ENCODE measurements around the gene CCDC88C.
A peak's percentile ranks its signal among the peaks of the same experiment; 100 is the strongest.

Gene CCDC88C

DNA sequence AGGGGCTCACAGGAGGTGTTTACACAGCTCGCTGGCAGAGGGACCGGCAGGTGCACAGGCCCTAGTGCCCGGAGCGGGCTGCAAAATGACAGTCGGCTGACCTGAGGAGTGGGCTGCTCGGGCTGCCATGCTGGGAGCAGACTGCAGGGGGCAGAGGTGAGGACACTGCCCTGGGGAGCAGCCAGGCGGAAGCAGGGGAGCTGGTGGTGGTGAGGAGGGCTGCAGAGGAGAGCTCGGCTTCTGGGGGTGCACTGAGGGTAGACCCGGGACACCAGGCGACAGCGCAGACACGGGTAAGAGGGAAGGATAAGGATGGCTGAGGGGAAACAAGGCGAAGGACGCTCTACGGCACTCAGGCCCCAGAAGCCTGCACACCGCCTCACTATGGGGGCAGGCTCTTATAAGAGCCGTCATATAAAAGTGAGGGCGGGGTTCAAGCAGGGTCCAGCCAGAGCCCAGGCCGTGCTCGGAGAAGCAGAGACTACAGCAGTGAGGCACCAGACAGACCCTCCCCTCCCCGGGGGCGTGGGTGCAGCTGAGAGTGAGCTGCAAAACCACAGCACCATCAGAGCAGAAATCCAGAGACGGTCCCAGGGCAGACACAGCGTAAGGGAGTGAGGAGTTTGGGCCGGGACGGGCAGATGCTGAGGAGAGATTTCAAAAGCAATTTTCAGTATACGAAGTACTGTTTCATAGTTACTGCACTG lies 62.5 kb downstream of the CCDC88C start:
- intact Hi-C loops (cut with DNase I) = no loop called here
- no peak for DNase-seq

DNA sequence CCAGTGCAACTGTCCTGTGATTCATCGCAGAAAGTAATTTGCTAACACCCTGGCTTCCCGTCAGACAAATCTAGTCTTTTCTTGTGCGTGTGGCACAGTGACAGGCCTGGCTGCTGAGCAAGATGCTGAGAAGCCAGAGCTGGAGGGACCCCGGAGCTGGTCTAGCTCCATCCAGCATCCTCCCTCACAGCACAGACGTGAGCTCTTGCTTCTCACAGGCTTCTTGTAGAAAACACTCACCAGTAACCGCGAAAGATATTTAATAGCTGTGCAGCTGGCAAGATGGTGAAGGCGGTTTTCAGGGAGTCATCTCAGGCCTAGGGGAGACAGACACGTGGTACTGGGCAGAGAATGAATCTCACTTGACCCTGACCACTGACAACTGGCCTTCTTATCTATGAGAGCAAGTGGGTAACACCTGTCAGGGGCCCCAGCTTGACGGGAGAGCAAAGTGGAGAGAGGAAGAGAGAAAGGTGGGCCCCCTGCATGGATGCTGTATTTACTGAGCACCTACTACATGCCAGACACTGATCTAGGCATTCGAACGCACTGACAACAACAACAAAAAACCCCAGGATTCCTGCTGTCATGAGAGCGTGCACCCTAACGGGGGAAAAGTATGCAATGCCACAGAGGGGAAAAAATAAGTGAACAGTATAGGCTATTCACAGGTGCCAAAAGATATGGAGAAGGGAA lies 63.3 kb downstream of the CCDC88C start:
- peak in 3 of 42 donors; percentile 43 to 80 (median 58) for DNase-seq
- intact Hi-C loops (cut with DNase I) = no loop called here

DNA sequence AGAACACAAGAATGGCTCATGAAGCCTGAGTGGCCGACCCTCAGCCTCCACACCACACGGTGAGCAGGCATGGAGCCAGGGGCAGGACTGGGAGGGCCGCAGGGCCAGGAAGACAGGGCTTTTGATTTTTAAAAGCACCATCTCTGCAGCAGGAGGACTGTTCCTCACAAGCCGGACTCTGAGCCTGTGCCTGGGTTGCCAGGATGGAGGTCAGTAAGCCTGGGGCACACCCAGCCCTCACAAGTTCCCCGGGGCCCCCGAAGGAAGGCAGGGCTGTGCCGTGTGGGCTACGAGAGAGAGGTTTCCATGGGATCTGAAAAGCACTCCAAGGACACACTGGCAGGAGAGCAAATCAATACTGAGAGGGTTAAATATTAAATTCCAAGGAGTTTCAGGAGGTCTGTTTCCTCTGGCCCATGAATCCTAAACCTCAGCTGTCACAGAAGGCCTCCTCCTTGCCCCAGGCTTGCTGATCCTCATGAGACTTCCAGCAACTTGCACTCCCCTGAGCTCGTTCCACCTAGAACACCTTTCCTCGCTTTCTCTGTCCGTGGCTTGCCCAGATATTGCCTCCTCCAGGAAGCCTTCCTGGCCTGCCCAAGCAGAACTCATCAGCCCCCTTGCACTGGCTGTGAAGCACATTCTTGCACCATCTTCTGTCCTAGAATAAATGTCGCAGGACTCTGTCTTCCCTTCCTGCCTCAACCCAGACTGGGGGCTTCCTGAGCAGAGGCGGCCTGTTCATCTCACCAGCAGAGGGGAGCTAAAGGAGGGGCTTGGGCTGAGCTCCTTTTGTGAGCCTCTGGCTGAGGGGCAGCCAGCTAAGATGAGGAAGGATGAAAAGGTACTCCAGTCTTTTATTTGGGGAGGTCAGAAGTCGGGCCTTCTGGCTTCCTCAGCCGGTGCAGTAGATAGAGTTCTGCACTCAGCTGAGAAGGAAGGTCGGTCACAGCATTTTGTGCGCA lies 64.6 kb downstream of the CCDC88C start:
- no peak for DNase-seq

DNA sequence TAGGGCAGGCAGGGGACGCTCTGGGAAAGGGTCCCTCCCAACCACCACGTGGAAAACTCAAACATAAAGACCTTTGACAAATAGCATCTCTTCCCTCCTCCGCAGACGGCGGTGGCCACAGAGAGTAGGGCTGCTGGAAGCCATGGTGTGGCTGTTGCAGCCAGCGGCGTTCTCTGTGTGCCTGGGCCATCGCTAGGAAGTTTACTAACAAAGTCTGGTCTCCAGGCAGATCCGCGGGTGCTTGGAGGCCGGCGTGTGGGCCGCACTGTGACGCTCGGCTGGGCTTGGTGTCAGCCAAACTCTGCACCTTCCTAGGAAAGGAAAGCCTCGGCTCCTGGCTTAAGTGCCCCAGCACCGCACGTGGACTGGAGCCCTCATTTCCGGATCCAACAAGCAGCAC lies 65.6 kb downstream of the CCDC88C start:
- no peak for DNase-seq
- intact Hi-C loops (cut with DNase I) = no loop called here

More for the DNA sequence above, 64.6 kb downstream of the CCDC88C start:
- intact Hi-C loops (cut with DNase I) = no loop called here

DNA sequence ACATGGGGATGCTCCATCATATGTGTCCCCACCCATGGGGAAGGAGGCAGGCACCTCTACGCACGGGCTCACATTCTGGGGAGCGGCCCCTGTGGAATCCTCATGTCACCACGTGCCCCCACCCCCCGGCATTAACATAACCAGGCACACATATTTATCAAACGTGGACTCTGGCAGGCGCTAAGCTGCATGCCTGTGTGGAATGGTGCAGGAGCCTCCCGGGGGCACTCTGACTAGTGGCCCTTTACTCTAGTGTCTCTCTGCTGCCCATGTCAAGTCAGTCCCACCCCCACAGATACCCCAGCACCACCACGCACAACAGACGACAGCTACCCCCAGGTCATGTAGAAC lies 66.1 kb downstream of the CCDC88C start:
- DNase-seq = no peak
- intact Hi-C loops (cut with DNase I) = no loop called here

DNA sequence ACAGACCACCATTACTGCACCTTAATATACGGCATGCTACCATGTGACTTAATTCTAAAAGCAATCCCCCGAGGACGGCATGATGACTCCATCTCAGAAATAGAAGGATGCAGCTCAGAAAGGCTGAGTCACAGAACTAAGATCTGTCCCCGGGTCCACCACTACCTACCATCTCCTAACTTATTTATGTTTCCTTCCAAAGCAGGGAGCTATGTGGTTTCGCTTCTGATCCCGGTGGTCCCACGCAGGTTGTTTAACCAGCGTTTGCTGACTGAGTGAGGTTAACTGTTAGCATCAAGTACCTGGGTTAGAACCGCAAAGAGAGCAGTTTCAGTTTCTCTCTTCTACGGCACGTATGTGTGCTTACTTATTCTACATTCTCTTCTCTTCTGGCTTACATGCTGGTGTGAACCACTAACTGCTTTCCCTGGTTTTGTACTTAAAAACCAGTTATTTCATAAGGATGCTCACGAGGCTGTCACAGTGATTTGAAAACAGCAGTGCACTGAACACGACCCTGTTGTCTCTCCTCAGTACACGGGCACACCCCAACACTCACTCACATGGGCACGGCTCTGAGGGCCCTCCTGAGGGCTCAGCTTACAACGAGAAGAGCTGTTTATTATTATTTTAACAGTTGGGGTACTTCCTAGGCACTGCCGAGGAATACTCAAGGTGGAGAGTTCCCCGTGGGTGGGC lies 66.7 kb downstream of the CCDC88C start:
- DNase-seq = peak in 4 of 42 donors; percentile 34 to 72 (median 58)
- intact Hi-C loops (cut with DNase I) = no loop called here

DNA sequence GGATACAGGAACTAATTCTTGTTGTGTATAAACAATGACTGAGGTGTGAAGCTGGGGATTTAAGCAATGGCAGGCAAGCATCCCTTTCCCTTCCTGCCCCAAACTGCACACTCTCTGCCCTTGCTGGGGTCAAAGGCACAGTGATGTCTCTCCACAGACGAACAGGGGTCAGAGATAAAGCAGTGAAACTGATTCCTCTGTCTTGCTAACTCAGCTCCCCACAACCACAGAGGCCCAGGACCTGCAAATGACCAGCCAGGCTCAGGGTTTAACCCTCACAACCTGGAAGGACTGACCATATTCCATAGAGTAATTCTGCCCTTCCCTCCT lies 67.2 kb downstream of the CCDC88C start:
- intact Hi-C loops (cut with DNase I) = no loop called here
- DNase-seq = no peak

DNA sequence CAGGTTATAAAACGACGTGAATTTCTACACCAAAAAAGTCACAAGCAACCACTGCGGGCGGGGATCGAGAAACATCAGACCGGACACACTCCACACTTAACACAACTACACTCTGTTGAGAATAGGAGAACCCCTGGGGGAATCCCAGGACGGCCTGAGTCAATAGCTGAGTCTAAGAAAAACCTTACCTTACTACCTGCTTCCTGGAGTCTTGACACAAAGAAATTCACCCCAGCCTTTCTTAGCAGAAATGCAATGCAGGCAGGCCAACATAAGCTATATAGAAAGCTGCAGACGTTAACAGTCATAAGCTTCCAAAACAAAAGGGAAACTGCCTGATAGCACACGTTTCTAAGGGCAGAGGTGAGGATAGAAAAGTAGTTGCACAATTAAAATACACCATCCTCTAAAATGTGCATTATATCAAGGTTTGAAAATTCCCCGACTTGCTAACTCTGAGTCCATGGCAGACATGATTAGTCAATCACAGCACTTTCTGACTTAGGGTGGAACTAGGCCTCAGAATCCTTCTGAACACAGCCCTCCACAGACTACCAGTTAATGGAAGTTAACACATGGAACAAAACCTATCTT lies 68.0 kb downstream of the CCDC88C start:
- intact Hi-C loops (cut with DNase I) = no loop called here
- no peak for DNase-seq

DNA sequence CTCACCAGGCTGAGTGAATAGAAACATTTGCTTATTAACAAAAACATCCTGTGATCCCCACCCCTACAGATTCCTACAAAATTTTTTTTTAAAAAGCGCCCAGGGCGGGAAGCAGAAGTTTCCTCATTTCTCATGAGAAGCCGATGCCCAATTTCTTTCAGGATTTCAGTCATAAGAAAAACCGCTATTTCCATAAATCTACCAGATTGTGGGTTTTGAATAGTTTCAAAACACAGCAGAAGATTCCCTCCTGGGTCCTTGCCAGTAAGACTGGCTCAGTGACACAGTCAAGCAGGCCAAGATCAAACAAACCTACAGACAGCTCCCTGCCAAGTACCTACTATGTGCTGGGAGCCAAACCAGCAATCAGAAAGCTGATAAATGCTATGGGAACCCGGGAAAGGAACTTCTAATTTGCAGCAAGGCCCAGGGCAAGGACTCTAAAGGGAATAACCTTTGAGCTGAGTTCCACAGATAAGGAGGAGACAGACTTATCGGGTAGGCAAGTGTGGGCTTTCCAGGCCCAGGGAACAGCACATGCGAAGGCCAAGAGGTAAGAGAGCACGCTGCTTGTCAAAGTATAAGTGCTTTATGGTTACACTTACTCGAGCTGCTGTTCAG lies 68.7 kb downstream of the CCDC88C start:
- intact Hi-C loops (cut with DNase I) = no loop called here
- DNase-seq = no peak

DNA sequence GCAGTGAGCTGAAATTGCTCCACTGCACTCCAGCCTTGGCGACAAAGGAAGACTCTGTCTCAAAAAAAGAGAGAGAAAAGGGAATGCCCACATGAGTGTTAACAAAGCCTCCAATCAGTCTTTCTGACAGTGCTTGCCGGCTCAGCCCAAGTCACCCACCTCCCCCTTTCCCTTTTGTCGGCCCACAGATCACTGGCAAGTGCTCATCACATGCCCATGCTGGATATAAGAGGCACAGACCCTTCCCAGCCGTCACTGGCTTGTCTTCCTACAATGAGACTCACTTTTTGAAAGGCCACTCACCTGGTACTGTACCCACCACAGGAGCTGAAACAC lies 70.8 kb downstream of the CCDC88C start:
- intact Hi-C loops (cut with DNase I) = no loop called here
- DNase-seq = no peak

DNA sequence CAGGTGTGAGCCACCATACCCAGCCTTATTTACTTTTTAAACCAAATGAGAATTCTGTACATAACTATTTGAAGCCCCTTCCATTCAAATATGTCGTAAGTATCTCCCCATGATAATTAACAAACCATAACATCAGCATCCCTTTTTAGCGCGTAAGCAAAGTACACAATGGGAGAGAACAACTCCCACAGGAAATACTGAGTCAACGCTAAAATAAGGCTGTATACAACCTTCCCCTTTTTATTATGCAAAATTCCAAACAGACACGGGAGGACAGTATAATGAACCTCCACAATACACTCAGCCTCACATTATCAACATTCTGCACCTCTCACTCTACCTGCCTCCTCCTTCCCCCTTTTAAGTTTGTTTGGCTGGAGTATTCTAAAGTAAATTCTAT lies 73.5 kb downstream of the CCDC88C start:
- intact Hi-C loops (cut with DNase I) = no loop called here
- DNase-seq = no peak

DNA sequence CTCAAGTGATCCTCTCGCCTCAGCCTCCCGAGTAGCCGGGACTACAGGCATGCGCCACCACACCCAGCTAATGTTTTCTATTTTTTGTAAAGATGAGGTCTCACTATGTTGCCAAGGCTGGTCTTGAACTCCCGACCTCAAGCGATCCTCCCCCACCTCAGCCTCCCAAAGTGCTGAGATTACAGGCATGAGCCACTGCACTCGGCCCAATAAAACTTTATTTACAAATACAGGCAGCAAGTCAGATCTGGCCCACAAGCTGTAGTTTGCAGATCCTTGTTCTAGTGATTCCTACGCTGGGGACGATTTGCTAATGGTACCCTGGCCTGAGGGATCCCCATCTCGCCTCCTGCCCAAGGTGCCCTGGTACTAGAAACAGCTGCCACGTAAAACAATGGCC lies 74.6 kb downstream of the CCDC88C start:
- intact Hi-C loops (cut with DNase I) = no loop called here
- DNase-seq = no peak

DNA sequence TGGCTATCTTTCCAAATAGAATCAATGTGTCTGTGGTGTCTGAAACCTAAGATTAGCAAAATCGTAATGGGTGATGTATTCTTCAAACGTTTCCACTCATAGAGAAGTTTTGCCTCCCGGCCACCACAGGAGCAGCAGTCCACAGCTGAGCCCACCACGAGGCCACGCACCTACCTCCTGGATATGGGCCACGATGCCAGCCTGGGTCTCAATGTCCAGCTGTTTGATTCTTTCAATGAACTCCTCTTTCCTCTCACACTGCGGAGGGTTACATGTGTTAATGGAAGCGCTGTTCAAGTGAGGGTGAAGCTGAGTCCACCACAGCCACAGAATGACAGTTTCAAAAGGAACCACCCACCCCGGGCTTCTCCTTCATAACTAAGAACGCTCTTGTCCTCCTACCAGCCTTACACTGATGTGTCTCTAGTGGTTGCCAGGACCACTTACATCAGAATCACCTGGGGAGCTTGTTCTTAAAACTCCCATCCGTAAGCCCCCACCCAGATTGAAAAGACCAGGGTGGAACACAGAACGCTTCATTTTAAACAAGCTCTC lies 75.3 kb downstream of the CCDC88C start:
- intact Hi-C loops (cut with DNase I) = no loop called here
- DNase-seq = peak in 8 of 42 donors; percentile 57 to 74 (median 70)

DNA sequence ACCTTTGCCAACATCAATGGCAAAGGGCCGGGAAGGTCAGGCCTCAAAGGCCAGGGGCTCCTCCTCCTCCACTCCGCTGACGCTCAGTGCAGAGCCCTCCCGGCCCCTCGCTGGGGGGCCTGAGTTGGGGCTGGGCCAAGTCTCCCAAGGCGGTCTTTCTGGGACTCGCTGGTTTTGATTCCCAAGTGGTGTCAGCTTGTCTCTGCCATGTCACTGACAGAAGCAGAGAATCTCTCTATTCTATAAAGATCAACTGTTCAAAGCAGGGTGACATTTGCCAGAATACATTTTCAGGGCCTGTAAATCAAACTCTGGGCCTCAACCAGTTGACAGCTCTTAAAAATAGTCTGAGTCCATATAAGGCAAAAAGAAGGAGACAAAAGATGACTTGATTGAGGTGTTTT lies 75.9 kb downstream of the CCDC88C start:
- DNase-seq = no peak

DNA sequence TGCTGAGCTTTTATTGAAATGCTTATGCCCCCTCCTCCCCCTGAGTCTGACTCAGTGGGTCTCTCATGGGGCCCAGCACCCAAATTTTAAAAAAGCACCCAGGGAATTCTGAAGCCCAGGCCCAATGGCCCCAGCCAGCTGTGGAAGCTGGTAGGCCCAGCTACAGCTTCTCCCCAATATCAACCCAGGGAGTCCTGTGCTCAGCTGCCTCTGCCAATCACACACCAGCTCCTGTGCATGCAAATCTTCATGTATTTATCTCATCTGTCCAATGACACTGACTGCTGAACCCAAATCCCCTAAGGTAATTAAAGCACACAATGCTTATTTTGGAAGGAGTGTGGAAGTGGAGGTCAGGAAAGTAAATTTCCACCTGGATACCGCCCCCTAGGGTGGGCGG lies 76.3 kb downstream of the CCDC88C start:
- intact Hi-C loops (cut with DNase I) = no loop called here
- no peak for DNase-seq

More for the DNA sequence above, 75.9 kb downstream of the CCDC88C start:
- intact Hi-C loops (cut with DNase I) = no loop called here

DNA sequence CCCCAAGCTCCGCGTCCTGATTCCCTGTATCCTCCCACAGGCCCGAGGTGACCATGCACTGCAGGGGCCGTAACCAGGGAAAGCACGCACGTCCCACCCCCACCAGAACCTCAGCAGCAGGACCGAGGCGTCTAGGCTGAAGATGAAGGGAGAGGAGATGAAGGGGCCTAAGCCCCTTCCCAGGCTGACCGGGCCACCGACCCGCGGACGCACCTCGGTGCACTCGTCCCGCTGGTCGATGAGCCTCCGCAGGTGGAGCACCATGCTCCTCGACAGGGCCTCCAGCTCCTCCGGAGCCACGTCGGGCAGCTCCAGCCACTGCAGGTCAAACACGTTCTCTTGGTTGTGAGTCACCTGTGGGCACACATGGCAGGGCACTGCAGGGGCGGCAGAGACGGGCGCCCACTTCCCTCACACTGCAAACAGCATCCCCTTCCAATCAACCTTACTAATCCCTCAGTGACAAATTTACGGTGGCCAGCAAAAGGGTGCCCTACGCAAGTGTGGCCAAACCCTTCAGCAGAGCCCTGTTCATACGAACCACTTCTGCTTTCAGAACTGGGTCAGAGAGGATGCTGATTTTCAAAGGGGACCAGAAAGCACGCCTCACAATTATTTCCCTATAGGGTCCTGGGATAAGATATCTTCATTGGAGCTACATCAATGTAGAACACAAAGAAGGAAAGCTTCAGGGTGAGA lies 77.8 kb downstream of the CCDC88C start:
- DNase-seq = no peak
- intact Hi-C loops (cut with DNase I) = no loop called here

DNA sequence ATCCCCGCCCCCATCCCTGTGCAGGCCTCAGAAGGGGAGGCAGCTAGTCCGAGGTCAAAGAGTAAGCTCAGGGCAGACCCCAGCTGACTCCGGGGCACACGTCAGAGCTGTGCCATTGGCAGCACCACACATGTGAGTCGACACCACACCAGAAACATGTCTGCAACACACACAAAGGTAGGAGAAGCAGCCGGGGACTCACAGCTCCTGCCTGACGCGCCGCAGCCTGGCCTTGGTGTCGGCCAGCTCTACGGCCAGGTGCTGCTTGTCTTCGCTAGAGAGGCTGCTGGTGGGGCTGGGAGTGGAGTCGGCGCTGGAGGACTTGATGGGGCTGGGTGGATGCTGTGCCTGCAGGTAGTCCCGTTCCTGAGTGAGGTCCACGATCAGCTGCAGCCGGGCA lies 78.5 kb downstream of the CCDC88C start:
- DNase-seq = no peak
- intact Hi-C loops (cut with DNase I) = no loop called here

DNA sequence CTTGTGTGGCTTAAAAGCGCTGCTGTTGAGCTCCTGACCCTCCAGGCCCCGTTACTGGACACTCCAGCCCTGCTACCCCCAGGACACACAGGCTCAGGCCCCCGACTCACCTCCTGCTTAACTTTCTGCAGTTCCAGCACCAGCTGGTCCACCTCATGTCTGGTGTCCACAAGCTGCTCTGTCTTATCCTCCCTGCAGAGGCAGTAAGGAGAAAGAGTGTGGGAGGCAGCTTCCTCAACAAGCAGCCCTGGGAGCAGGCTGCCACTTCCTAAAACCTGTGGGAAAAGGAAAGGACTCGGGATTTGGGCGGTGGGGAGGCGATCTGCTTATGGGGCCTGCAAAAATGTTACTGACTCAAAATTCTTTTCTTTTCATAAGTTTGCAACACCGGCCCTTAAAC lies 79.2 kb downstream of the CCDC88C start:
- DNase-seq = no peak
- intact Hi-C loops (cut with DNase I) = no loop called here

Measured in head of caudate nucleus (tissue), 42 donors.